ENCODE results near the gene CYTH4.

Gene CYTH4

DNA sequence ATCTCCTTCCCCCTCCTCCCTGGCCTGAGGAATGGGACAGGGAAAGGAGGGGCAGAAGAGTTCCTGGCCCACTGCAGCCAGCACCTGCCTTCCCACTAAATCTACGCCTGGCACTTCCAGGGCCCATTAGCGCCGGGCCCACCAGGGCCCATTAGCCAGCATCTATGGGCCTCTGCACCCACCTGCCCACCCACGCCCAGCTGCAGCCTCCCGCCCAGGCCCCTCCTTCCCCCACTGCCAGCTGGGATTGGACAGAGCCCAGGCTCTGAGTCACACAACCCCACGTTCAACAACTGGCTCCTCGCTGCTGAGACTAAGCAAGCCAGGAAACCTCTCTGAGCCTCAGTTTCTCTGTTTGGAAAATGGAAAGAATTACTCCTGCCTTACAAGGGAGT is 48.7 kb downstream of the CYTH4 start:
- no peak for ATAC-seq (replicated peaks)
- Mint-ChIP-seq H3K27me3 (peaks cover 41 to 89% of the 10 kb centered on the region in 2 donors), H3K4me3 (no peak overlapping the region)

DNA sequence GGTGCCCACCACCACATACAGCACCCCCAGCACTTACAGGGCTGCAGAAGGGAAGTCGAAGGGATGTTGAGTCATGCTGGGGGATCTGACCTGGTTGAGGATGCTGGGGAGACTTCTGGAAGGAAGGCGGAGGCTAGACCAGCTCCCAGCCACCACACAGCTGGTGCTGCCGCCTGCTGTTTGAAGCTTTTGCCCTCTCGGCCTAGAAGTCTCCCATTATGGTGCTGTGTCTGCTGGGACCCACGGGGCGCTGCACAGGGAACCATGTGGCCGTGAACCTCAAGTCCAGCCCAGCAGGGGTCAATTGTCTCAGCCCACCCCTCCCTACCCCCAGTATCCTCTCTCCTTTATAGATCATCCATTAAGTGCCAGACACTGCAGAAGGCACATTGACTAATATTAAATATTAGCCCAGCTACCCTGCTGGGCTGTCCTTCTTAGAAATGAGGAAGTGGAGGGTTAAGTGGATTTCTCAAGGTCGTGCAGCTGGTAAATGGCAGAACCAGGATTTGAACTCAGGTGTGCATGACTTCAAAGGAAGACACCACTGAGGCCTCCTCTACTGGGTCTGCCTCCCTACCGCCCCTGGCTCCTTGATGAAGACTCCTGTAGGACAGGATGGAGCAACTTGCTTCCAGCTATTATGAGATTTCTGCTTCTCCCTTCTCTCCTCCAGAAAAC is 49.7 kb downstream of the CYTH4 start:
- ATAC-seq (replicated peaks), result no peak
- H3K4me1 Mint-ChIP-seq (ENCODE audit: low read depth in 2 of 2), result peaks cover 14% of the 10 kb centered on the region in 2 donors
- H3K4me3 Mint-ChIP-seq, result no peak overlapping the region
- peaks cover 21% of the 10 kb centered on the region for H3K36me3 Mint-ChIP-seq (ENCODE audit: insufficient read depth)
- no peak overlapping the region for H3K27ac Mint-ChIP-seq
- peaks cover 45 to 90% of the 10 kb centered on the region in 2 donors for H3K27me3 Mint-ChIP-seq
- DNase-seq, result no peak
- no peaks in the 10 kb centered on the region for H3K9me3 Mint-ChIP-seq

More for the DNA sequence above, 48.7 kb downstream of the CYTH4 start:
- Mint-ChIP-seq H3K36me3 (ENCODE audit: insufficient read depth) (peaks cover 21% of the 10 kb centered on the region), H3K9me3 (no peaks in the 10 kb centered on the region), H3K27ac (no peak overlapping the region), H3K4me1 (ENCODE audit: low read depth in 2 of 2) (peaks cover 12 to 14% of the 10 kb centered on the region in 2 donors)
- DNase-seq, result no peak

DNA sequence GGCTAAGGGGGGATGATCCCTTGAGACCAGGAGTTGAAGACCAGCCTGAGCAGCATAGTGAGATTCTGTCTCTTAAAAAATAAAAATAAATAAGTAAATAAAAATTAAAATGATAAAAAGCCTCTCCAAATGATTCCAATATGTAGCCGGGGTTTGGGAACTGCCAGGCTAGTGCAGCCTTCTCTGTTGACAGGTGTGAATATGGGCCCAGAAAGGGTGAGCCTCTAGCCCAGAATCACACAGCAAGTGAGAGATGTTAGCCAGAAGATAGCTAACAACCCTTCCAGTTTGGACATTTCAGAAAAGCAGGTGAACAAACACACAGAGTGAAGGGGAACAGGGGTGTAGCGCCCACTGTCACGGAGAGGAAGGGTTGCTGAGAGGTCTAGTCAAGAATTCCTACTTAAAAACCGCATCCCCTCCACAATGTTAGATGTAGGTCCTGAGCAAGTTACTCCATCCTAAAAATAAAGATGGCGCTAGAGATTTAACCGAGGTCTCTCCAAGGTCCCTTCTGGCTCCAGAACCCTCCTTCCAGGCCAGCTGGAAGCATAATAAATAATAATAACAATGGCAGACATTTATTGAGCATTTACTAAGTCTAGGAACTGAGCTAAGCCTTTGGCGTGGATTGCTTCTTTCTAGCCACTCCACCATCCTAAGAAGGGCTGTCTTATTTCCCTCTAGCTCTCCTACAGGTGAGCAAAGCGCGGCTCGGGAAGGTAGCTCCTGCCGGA is 51.6 kb downstream of the CYTH4 start:
- H3K4me1 Mint-ChIP-seq (ENCODE audit: low read depth in 2 of 2), result peaks cover 14 to 16% of the 10 kb centered on the region in 2 donors
- H3K27ac Mint-ChIP-seq, result no peak overlapping the region
- DNase-seq, result no peak
- peaks cover 19% of the 10 kb centered on the region for H3K36me3 Mint-ChIP-seq (ENCODE audit: insufficient read depth)
- H3K27me3 Mint-ChIP-seq, result peaks cover 51 to 94% of the 10 kb centered on the region in 2 donors
- no peaks in the 10 kb centered on the region for H3K9me3 Mint-ChIP-seq
- no peak for ATAC-seq (replicated peaks)
- peak overlapping the region in 1 of 2 donors; percentile 25 for H3K4me3 Mint-ChIP-seq

DNA sequence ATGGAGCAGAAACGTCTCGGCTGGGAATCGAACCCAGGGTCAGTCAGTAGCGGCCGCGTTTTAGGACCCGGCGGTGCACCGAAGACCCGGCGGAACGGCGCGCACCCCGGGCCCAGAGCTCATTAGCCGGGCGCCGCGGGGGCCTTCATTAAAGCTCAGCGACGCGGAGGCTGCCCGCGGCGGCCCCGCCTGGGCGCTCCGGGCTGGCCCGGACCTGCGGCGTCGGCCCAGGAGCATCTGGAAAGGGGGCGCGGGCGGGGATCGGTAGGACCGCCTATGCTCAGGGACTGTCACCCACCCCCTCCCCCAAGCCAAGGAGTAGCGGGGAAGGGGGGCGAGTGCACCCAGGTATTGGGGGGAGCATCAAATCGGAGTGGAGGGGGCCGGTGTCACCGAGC is 52.2 kb downstream of the CYTH4 start:
- Mint-ChIP-seq H3K27ac (no peak overlapping the region), H3K4me3 (no peak overlapping the region), H3K27me3 (peaks cover 51 to 94% of the 10 kb centered on the region in 2 donors), H3K4me1 (ENCODE audit: low read depth in 2 of 2) (peaks cover 10 to 12% of the 10 kb centered on the region in 2 donors), H3K9me3 (no peaks in the 10 kb centered on the region), H3K36me3 (ENCODE audit: insufficient read depth) (peaks cover 14% of the 10 kb centered on the region)
- no peak for DNase-seq
- ATAC-seq (replicated peaks), result no peak

DNA sequence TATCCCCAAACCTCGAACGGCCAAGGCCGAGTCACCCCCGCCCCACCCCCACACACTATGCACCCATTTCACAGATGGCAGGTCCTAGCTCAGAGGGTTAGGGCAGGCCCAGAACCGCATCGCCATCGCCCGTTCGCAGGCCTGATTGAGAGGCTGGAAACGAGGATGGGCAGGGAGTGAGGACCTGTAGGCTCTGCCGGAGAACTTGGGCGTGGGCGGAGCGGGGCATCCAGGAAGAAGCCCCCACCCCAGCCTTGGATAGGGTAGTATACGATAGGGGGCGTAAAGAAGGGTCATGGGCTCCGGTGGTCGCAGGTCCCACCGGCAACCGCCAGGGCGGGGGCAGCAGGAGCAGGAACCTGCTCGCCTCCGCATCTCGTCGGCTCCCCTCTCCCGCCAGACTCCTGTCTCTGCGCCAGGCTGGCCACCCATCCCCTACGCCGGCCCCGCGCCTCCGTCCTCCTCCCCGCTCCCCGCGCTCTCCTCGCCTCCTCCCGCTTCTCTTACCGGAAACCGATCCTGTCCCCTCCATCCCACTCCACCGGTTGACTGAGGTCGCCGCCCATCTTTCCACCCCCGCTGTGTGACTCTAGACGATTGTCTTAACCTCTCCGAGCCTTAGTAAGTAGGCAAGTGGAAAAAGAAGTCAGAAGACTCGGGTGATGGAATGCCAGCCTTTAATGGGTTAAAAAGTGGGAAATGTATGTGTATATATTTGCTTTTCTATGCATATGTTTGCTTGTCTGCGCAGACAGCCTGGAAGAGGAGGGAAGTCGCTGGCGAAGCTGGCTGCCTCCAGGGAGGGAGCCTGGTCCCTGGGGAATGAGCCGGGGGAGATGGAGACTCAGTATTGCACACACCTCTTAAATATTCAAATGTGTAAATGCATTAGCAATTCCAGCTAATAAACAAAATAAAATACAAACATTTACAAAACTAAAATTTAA is 52.8 kb downstream of the CYTH4 start:
- no peak for DNase-seq
- Mint-ChIP-seq H3K27ac (no peak overlapping the region), H3K27me3 (peaks cover 51 to 92% of the 10 kb centered on the region in 2 donors), H3K9me3 (no peaks in the 10 kb centered on the region), H3K36me3 (ENCODE audit: insufficient read depth) (peaks cover 12% of the 10 kb centered on the region), H3K4me1 (ENCODE audit: low read depth in 2 of 2) (peaks cover 8 to 12% of the 10 kb centered on the region in 2 donors), H3K4me3 (peak overlapping the region; percentile 8 to 25)
- no peak for ATAC-seq (replicated peaks)

DNA sequence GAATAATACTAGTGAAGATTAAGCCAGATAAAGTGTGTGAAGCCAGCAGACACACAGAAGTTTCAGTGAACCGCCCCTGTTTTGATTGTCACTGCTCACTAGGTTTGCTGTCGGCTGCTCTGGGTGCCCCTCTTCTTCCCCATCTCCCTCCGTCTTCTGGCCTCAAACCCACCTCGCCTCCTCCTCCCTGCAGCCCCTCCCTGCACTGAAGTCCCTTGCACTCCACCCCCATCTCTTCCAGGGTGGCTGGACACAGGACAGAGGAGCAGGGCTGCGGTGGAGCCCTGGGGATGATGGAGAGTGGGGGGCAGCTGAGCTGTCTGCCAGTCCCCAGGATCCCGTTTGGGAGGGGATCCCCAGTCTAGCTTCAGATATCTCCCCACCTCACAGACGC is 53.5 kb downstream of the CYTH4 start:
- ATAC-seq (replicated peaks) (no peak), DNase-seq (no peak)
- H3K9me3 Mint-ChIP-seq, result no peaks in the 10 kb centered on the region
- peaks cover 8% of the 10 kb centered on the region for H3K36me3 Mint-ChIP-seq (ENCODE audit: insufficient read depth)
- H3K27ac Mint-ChIP-seq, result no peak overlapping the region
- H3K4me3 Mint-ChIP-seq, result no peak overlapping the region
- peaks cover 5 to 11% of the 10 kb centered on the region in 2 donors for H3K4me1 Mint-ChIP-seq (ENCODE audit: low read depth in 2 of 2)
- peaks cover 51 to 89% of the 10 kb centered on the region in 2 donors for H3K27me3 Mint-ChIP-seq

DNA sequence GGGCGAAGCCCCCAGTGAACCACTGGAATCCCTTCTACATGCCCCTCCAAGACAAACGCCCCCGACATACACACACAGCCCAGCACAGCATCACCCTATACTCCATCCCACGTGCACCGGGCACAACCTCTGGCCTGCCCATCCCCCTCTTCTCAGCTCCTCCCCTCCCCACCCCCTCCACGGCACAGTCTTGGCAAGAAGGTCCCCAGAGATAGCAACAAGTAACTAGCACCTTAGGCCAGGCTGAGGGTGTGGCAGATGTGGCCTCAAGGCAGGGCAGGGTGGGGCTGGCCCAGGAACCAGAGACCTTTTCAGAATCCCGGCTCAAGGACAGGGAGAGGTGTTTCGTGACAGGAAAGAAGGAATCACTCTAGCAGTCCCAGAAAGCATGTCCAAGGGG is 54.3 kb downstream of the CYTH4 start:
- DNase-seq, result no peak
- Mint-ChIP-seq H3K27me3 (peaks cover 51 to 84% of the 10 kb centered on the region in 2 donors), H3K4me3 (no peak overlapping the region), H3K27ac (no peak overlapping the region), H3K4me1 (ENCODE audit: low read depth in 2 of 2) (peaks cover 5 to 11% of the 10 kb centered on the region in 2 donors), H3K36me3 (ENCODE audit: insufficient read depth) (peaks cover 6% of the 10 kb centered on the region), H3K9me3 (no peaks in the 10 kb centered on the region)
- ATAC-seq (replicated peaks), result no peak

DNA sequence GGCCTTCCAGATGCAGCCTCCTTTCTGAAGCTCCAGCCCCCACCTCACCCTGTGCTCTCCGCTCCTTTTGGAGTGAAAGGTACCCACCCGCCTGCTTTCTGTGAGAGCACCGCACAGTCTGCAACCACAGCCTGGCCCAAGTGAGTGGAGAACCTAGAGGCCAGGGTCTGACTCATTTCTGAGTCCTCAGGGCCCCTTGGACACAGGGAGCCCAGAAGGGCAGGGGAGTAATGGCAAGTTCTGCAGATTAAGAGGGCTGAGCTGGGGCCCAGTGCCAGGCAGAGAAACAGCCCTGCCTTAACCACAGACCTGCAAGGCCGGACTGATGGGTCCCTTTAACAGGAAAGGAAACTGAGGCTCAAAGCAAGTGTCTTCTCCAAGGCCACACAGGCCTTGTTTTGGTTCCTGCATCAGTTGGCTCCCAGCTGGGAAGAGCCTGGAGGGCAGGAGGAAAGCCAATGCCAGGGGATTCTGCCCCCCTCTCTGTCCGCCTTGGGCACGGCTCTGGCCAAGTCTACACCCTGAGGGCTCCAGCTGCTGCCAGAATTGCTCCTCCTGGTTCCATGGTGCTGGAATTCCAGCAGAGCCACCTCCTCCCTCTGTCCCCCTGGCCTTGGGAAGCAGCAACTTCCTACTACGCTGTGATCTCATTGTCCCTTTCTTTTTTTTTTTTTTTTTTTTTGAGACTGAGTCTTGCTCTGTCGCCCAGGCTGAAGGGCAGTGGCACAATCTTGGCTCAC is 55.1 kb downstream of the CYTH4 start:
- ATAC-seq (replicated peaks) (no peak), DNase-seq (no peak)
- Mint-ChIP-seq H3K4me1 (ENCODE audit: low read depth in 2 of 2) (peaks cover 5 to 11% of the 10 kb centered on the region in 2 donors), H3K4me3 (no peak overlapping the region), H3K36me3 (ENCODE audit: insufficient read depth) (peaks cover 6% of the 10 kb centered on the region), H3K27me3 (peaks cover 50 to 76% of the 10 kb centered on the region in 2 donors), H3K27ac (no peak overlapping the region), H3K9me3 (no peaks in the 10 kb centered on the region)

DNA sequence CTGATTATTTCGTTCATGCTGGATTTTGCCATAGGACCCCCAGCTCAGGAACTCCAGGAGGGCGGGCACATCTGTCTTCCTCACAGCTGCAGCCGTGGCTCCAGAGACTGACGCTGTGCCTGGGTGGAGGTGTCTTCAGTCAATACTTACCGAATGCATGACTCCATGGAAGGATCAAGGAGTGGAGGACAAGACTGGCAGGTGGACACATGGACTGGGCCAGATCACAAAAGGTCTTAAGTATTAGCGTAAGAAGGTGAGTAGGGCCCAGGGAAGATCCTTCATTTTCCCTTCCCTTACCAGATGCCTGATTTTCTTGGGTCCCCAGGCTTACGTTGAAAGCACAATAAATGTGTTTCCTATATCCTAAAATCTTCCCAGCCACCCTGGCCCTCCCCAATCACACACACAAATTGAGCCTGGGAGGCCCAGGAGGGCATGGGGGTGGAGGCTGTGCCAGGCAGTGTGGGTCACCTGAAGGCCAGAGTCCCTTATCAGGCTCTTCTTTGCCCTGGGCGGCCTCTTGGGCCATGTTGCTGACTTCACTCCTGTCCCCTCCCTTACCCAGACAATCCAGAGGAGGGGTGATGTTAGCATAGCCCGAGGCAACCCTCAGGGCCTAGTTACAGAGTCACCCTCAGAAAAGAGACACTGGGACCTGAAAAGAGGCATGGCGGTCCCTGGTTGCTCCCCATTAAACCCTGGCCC is 56.4 kb downstream of the CYTH4 start:
- ATAC-seq (replicated peaks) (no peak), DNase-seq (no peak)
- Mint-ChIP-seq H3K27ac (no peak overlapping the region), H3K4me3 (no peak overlapping the region), H3K4me1 (ENCODE audit: low read depth in 2 of 2) (peaks cover 5 to 9% of the 10 kb centered on the region in 2 donors), H3K9me3 (no peaks in the 10 kb centered on the region), H3K27me3 (peaks cover 43 to 64% of the 10 kb centered on the region in 2 donors), H3K36me3 (ENCODE audit: insufficient read depth) (peaks cover 3% of the 10 kb centered on the region)

DNA sequence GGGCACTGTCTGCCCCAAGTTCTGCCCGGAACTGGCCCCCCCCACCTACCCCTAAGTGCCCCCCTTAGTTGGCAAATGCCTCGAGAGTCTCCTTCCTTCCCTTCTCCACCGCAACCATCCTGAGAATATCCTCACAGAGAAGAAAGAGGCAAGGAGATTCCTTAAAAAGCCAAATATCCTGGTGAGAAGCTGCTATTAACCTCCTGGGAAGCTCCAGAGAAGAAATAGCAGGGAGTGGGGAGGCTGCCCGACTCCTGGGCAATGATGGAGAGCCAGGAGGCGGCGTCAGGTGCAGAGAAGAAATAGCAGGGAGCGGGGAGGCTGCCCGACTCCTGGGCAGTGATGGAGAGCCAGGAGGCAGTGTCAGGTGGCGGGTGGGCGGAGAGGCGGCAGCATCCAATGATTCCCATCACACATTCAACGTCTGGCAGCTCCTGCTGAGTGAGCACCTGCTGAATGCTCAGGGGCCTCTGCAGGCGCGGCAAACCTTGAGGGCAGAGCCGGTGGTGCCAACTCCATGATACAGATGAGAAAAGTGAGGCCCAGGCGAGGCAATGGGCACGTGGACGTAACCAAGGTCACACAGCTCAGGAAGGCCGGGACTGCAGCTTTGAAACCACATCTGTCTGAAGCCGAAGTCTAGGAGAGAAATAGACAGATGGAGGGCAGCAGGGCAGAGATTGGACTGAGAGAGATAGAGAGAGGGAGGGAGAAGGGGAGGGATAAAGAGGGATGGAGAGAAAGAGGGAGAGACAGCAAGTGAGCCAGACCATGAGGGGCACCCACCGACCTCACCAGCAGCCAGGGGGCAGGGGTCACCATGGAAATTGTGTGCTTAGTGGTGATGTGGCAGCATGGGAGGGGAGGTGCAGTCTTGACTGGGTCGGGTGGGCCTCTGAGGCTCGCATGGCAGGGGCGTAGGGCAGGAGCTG is 58.3 kb downstream of the CYTH4 start:
- H3K36me3 Mint-ChIP-seq (ENCODE audit: insufficient read depth), result peaks cover 3% of the 10 kb centered on the region
- no peaks in the 10 kb centered on the region for H3K9me3 Mint-ChIP-seq
- no peak for ATAC-seq (replicated peaks)

DNA sequence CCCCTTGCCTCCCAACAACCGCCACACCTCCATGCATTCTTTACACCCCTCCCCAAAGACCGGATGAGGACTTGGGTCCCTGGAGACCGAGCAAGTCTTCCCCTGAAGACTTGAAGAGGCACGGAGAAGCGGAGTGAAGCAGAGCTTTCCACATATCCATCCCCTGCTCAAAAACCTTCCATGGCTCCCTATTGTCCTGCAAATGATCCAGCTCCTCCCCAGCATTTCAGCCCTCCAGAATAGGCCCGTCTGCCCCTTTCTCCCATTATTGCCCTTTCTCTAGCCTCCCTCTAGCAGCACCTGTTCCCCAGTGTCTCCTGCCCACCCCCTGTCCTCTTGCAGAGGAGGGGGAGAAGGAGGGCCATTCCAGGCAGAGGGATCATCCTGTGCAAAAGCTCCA is 59.8 kb downstream of the CYTH4 start:
- peaks cover 6% of the 10 kb centered on the region for H3K36me3 Mint-ChIP-seq (ENCODE audit: insufficient read depth)
- DNase-seq, result no peak
- no peak for ATAC-seq (replicated peaks)
- H3K4me3 Mint-ChIP-seq, result no peak overlapping the region
- peaks cover 29 to 58% of the 10 kb centered on the region in 2 donors for H3K27me3 Mint-ChIP-seq
- no peaks in the 10 kb centered on the region for H3K9me3 Mint-ChIP-seq
- H3K4me1 Mint-ChIP-seq (ENCODE audit: low read depth in 2 of 2), result peaks cover 0 to 1% of the 10 kb centered on the region in 2 donors
- no peak overlapping the region for H3K27ac Mint-ChIP-seq

More for the DNA sequence above, 58.3 kb downstream of the CYTH4 start:
- H3K4me1 Mint-ChIP-seq (ENCODE audit: low read depth in 2 of 2), result peaks cover 0 to 4% of the 10 kb centered on the region in 2 donors
- no peak overlapping the region for H3K27ac Mint-ChIP-seq
- H3K27me3 Mint-ChIP-seq, result peaks cover 39 to 64% of the 10 kb centered on the region in 2 donors
- DNase-seq, result no peak
- H3K4me3 Mint-ChIP-seq, result no peak overlapping the region
